Fibroblast of lung (primary cell): ENCODE measurements around the gene COTL1. TPM values are rescaled to one million over a fixed set of nuclear protein-coding genes. Genes with fewer than 3 reads are reported as not detected.

Experiments
- DNase-seq, 2 donors: peaks; one replicate each; pipeline versions ENCODE4 v3.0.0 to v3.0.0-alpha.2; 2010; ENCODE audit warnings: low read depth in 2 of 2
- H2AFZ ChIP-seq: 2 replicates; pipeline ENCODE4 v1.5.1; 2012; ENCODE audit warnings: low read length, control low read depth, inconsistent platforms
- H3K27ac ChIP-seq: 2 replicates; pipeline ENCODE4 v1.5.1; 2011; ENCODE audit warnings: low read length, control low read depth; ENCODE audit not compliant: insufficient read depth
- H3K27me3 ChIP-seq: 2 replicates; pipeline ENCODE4 v1.5.1; 2011; ENCODE audit warnings: mild to moderate bottlenecking, low read length; ENCODE audit not compliant: control insufficient read depth, insufficient read depth
- H3K36me3 ChIP-seq: 2 replicates; pipeline ENCODE4 v1.5.1; 2011; ENCODE audit warnings: low read length; ENCODE audit not compliant: control insufficient read depth, insufficient read depth
- H3K4me1 ChIP-seq: 2 replicates; pipeline ENCODE4 v1.5.1; 2011; ENCODE audit warnings: low read length; ENCODE audit not compliant: control insufficient read depth, insufficient read depth; ENCODE audit errors: extremely low read depth
- H3K4me2 ChIP-seq: 2 replicates; pipeline ENCODE4 v1.5.1; 2011; ENCODE audit warnings: low read length, control low read depth; ENCODE audit not compliant: insufficient read depth; ENCODE audit errors: extremely low read depth
- H3K4me3 ChIP-seq, 4 experiments: fragments of 200-600 bp in 1 of 4; sonication (generic) in 1 of 4; replicated peaks in 1 of 4; 2 replicates each; pipeline ENCODE4 v1.5.1; 2011 to 2016; ENCODE audit warnings: low read length in 4 of 4, low read depth in 3 of 4, mild to moderate bottlenecking in 3 of 4, control low read depth in 2 of 4, inconsistent platforms in 1 of 4, mixed read lengths in 1 of 4; ENCODE audit not compliant: insufficient read depth in 1 of 4; ENCODE audit errors: control extremely low read depth in 1 of 4
- H3K79me2 ChIP-seq: 2 replicates; pipeline ENCODE4 v1.5.1; 2012; ENCODE audit warnings: mild to moderate bottlenecking, low read length, inconsistent platforms; ENCODE audit not compliant: control insufficient read depth, insufficient read depth
- H3K9ac ChIP-seq: 2 replicates; pipeline ENCODE4 v1.5.1; 2011; ENCODE audit warnings: mild to moderate bottlenecking, low read length, control low read depth; ENCODE audit not compliant: insufficient read depth
- H3K9me3 ChIP-seq: 2 replicates; pipeline ENCODE4 v1.5.1; 2012; ENCODE audit warnings: low read depth, low read length; ENCODE audit not compliant: control insufficient read depth, insufficient read depth
- H4K20me1 ChIP-seq: 2 replicates; pipeline ENCODE4 v1.5.1; 2011; ENCODE audit warnings: low read length; ENCODE audit not compliant: control insufficient read depth, insufficient read depth; ENCODE audit errors: extremely low read depth
- EZH2 ChIP-seq: IDR thresholded peaks from 2 replicates; pipeline ENCODE4 v1.5.1; 2012; ENCODE audit warnings: low read length, control low read depth, mild to moderate bottlenecking; ENCODE audit errors: missing control alignments
- polyA plus RNA-seq, 2 donors: library from polyadenylated mRNA; depleted of rRNA in 1 of 2; stranded (reverse) in 1 of 2; unstranded in 1 of 2; fragments of >200 nt; gene quantifications; 2 replicates each; pipeline ENCODE4 v1.2.1, GENCODE V29; 2011 to 2012; ENCODE audit warnings: missing spikeins in 1 of 2
- total RNA-seq: library from RNA; depleted of rRNA; stranded (reverse); fragments of >200 nt; gene quantifications from 2 replicates; pipeline ENCODE4 v1.2.1, GENCODE V29; 2014
- TF ChIP-seq, protein P1 (sequence below), 2 donors: IDR thresholded peaks in 1 of 2; conservative IDR thresholded peaks in 1 of 2; 1 replicate in 1 of 2; 2 replicates in 1 of 2; pipeline ENCODE4 v1.5.1; 2011 to 2012; ENCODE audit warnings: low read length in 2 of 2, control low read depth in 1 of 2, inconsistent platforms in 1 of 2, low read depth in 1 of 2, mild to moderate bottlenecking in 1 of 2

Gene COTL1
- total and polyA plus RNA-seq, 2 donors (not counting 1 experiment from before 2014, with no cell fraction given) = 103 to 192 TPM

DNA sequence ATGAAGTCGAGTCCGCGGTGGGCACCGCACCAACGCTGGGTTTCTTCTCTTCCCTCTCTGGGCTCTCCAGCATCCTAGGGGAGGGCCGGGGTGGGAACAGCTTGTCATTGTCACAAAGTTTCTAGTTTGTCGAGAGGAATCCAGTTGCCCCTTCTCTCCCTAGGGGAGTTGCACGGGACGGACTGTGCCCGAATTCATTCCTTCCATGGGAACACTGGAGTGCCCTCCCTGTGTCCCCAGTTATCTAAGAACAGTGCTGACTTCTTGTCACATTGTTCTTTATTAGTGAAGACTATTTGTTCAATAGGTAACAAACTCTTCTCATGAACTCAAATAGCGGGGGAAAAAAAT is 31.6 kb upstream of the COTL1 start:
- peaks cover 17% of the 10 kb centered on the region for H3K79me2 ChIP-seq
- H3K4me3 ChIP-seq = peak overlapping the region; percentile 61 to 80 (median 66)
- H3K9me3 ChIP-seq = no peaks in the 10 kb centered on the region
- H2AFZ ChIP-seq = no peak overlapping the region
- DNase-seq = no peak
- H3K4me2 ChIP-seq = peak overlapping the region; percentile 84
- no peak overlapping the region for H3K27ac ChIP-seq
- H3K9ac ChIP-seq = no peak overlapping the region
- H3K4me1 ChIP-seq = peaks cover 4% of the 10 kb centered on the region
- TF ChIP-seq, protein P1, sequence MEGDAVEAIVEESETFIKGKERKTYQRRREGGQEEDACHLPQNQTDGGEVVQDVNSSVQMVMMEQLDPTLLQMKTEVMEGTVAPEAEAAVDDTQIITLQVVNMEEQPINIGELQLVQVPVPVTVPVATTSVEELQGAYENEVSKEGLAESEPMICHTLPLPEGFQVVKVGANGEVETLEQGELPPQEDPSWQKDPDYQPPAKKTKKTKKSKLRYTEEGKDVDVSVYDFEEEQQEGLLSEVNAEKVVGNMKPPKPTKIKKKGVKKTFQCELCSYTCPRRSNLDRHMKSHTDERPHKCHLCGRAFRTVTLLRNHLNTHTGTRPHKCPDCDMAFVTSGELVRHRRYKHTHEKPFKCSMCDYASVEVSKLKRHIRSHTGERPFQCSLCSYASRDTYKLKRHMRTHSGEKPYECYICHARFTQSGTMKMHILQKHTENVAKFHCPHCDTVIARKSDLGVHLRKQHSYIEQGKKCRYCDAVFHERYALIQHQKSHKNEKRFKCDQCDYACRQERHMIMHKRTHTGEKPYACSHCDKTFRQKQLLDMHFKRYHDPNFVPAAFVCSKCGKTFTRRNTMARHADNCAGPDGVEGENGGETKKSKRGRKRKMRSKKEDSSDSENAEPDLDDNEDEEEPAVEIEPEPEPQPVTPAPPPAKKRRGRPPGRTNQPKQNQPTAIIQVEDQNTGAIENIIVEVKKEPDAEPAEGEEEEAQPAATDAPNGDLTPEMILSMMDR (conservative IDR thresholded peaks at IDR 0.05 in 1 of 2, IDR thresholded peaks at IDR 0.05 in 1 of 2; ENCODE audit: low read depth in 1 of 2, low read length in 2 of 2) = no peak
- TF ChIP-seq EZH2 = no peak
- peaks cover 2% of the 10 kb centered on the region for H3K36me3 ChIP-seq
- no peaks in the 10 kb centered on the region for H3K27me3 ChIP-seq
- H4K20me1 ChIP-seq = no peaks in the 10 kb centered on the region

DNA sequence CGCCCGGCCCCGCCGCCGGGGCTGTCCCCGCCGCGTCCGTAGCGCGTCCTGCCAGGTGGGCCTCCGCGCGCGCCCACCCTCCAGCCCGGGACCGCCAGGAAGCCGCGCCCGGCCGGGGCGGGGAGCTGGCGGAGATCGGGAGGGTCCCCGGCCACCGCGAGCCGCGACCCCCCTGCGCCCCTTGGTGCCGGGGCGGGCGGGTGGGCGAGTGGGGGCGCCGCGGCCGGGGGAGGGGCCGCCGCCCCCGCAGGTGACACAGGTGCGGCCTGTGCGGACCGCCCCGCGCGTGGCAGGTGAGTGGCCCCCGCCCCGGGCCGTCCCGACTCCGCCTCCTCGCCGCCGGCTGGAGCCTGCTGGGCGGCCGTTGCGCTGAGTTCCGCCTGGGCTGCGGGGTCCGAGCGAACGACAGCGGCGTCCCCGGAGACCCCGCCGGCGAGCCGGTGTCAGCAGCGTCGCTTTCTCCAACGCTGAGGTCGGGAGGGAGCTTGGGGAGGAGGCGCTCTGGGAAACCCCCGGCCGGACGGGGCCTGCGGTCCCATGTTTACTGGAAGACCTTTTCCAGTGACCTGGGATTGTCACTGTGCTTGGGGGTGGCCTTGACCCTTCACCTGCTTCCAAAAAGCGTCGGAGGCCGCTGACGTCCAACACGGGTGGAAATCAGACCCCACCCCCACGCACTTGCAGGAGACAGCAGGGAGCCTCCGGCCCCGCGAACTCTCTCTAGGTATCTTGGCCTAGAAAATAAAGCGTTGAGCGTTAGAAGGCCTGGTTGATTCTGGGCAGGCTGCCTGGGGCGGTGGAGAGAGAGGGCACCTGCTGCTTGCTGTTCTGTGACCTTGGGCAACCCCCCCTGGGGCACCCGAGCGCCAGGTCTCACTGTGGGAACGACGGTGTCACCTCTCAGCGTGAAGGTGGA is 31.0 kb upstream of the COTL1 start:
- peak overlapping the region; percentile 84 for H3K4me2 ChIP-seq
- H3K9me3 ChIP-seq = no peaks in the 10 kb centered on the region
- TF ChIP-seq, protein P1 (conservative IDR thresholded peaks at IDR 0.05 in 1 of 2, IDR thresholded peaks at IDR 0.05 in 1 of 2; ENCODE audit: low read depth in 1 of 2, low read length in 2 of 2) = no peak
- TF ChIP-seq EZH2 = no peak
- H3K4me1 ChIP-seq = peaks cover 9% of the 10 kb centered on the region
- no peaks in the 10 kb centered on the region for H4K20me1 ChIP-seq
- H3K9ac ChIP-seq = peak overlapping the region; percentile 70
- no peaks in the 10 kb centered on the region for H3K27me3 ChIP-seq
- H3K79me2 ChIP-seq = peaks cover 17% of the 10 kb centered on the region
- H3K4me3 ChIP-seq = peak overlapping the region; percentile 61 to 80 (median 66)
- H3K36me3 ChIP-seq = peaks cover 2% of the 10 kb centered on the region
- DNase-seq = peak in 1 of 2 donors; percentile 13
- no peak overlapping the region for H2AFZ ChIP-seq
- H3K27ac ChIP-seq = peak overlapping the region; percentile 26

DNA sequence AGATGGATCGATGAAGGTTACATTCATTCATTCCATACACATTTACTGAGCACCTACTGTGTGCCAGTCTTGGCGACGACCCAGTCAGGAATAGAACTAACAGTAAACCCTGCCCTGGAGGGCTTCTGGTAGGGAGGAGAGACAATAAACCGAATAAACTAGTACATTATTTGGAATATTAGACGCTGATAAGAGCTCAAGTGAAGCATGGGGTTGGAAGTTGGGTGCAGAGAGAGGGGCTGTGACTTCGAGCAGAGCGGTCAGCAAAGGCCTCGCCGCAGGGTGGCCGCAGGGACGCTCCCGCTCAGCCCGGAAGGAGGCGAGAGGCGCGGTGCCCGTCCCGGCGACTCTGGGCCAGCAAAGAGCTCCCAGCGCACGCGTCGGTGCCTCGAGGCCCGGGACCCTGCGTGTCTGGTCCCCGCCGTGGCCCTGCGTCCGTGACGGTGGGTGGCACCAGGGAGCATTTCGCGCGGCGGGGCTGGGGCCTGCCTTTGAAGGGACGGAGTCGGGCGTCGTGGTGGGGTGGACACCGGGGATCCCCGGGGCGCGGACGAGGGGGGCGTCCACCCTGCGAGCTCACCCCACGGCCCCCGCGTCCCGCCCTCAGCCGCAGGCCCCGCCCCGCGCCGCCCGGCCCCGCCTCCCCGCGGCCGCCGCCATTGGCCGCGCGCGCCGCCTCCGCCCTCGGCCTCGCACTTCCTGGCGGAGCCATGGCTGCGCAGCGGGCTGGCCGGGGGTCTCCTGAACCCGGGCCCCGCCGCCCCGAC is 30.1 kb upstream of the COTL1 start, which contains the start of gene KLHL36:
KLHL36 (plus strand) TSS at position 684 of the 767 bp plus-strand sequence. CDS start 2,357 bp downstream, outside the sequence.
- Histone ChIP-seq H3K4me2 (peak within 1 kb of the TSS; percentile 89), H3K9me3 (no peaks in the 10 kb centered on the region), H3K27ac (peak within 1 kb of the TSS; percentile 64), H3K36me3 (peaks cover 2% of the 10 kb centered on the region), H3K79me2 (peaks cover 17% of the 10 kb centered on the region), H3K4me3 (peak within 1 kb of the TSS; percentile 61 to 80 (median 66)), H4K20me1 (no peaks in the 10 kb centered on the region), H2AFZ (peak within 1 kb of the TSS; percentile 90), H3K4me1 (peaks cover 15% of the 10 kb centered on the region), H3K9ac (peak within 1 kb of the TSS; percentile 70), H3K27me3 (no peaks in the 10 kb centered on the region)
- DNase-seq = peak in 1 of 2 donors; percentile 20
- no peak for TF ChIP-seq EZH2
- TF ChIP-seq, protein P1 (conservative IDR thresholded peaks at IDR 0.05 in 1 of 2, IDR thresholded peaks at IDR 0.05 in 1 of 2; ENCODE audit: low read depth in 1 of 2, low read length in 2 of 2) = no peak
